Stimulated activated naive B cell treated with anti-CD40 and anti-IgM and Interleukin-4, amounts not matched to agents 10 μg/mL and 1 μg/mL and 100 μg/mL, for 72 hours (primary cell): ENCODE results near the gene LRRC27.

Experiments
- ATAC-seq, 2 donors: fragments of 150-1000 bp; cut with Tn5 transposase; replicated peaks; 2 replicates each; pipeline ENCODE4 v1.10.0; 2021; ENCODE audit warnings: moderate library complexity in 1 of 2
- DNase-seq: peaks from one replicate; pipeline ENCODE4 v3.0.0; 2021
- H3K27ac Mint-ChIP-seq: one replicate; pipeline ENCODE4 v1.8.0; 2022; ENCODE audit warnings: mild to moderate bottlenecking, mixed read lengths
- H3K27me3 Mint-ChIP-seq, 2 donors: one replicate each; pipeline ENCODE4 v1.8.0; 2022; ENCODE audit warnings: mixed read lengths in 2 of 2
- H3K36me3 Mint-ChIP-seq, 2 donors: one replicate each; pipeline ENCODE4 v1.8.0; 2022; ENCODE audit warnings: mixed read lengths in 2 of 2, mild to moderate bottlenecking in 1 of 2
- H3K4me1 Mint-ChIP-seq, 2 donors: one replicate each; pipeline ENCODE4 v1.8.0; 2022; ENCODE audit warnings: mixed read lengths in 2 of 2, mild to moderate bottlenecking in 1 of 2
- H3K4me3 Mint-ChIP-seq, 2 donors: one replicate each; pipeline ENCODE4 v1.8.0; 2022; ENCODE audit warnings: mild to moderate bottlenecking in 2 of 2, mixed read lengths in 2 of 2, moderate library complexity in 1 of 2
- H3K9me3 Mint-ChIP-seq, 2 donors: one replicate each; pipeline ENCODE4 v1.8.0; 2022; ENCODE audit warnings: mixed read lengths in 2 of 2, mild to moderate bottlenecking in 1 of 2

LRRC27 gene

GRCh38 chr10:132407243-132407746, 75.3 kb downstream of the LRRC27 start:
- DNase-seq: no peak
- Mint-ChIP-seq H3K36me3 (peaks cover 20 to 30% of the 10 kb centered on the region in 2 donors), H3K27ac (peak overlapping the region; percentile 95), H3K4me1 (peaks cover 27 to 54% of the 10 kb centered on the region in 2 donors), H3K9me3 (no peaks in the 10 kb centered on the region), H3K4me3 (peak overlapping the region; percentile 75 to 84), H3K27me3 (no peaks in the 10 kb centered on the region)
- peak; percentile 17 to 24 for ATAC-seq

- peak overlapping the region; percentile 95 for H3K27ac Mint-ChIP-seq
- DNase-seq (no peak), ATAC-seq (peak; percentile 73 to 79)
- H3K4me1 Mint-ChIP-seq: peaks cover 26 to 60% of the 10 kb centered on the region in 2 donors
- H3K4me3 Mint-ChIP-seq: peak overlapping the region; percentile 75 to 84
- peaks cover 20 to 30% of the 10 kb centered on the region in 2 donors for H3K36me3 Mint-ChIP-seq
- no peaks in the 10 kb centered on the region for H3K27me3 Mint-ChIP-seq
- H3K9me3 Mint-ChIP-seq: no peaks in the 10 kb centered on the region
Measured at GRCh38 chr10:132407846-132408278, 75.9 kb downstream of the LRRC27 start.

- Mint-ChIP-seq H3K9me3 (no peaks in the 10 kb centered on the region), H3K27me3 (no peaks in the 10 kb centered on the region), H3K4me3 (peak overlapping the region; percentile 75 to 84), H3K27ac (peak overlapping the region; percentile 95), H3K36me3 (peaks cover 20 to 28% of the 10 kb centered on the region in 2 donors), H3K4me1 (peaks cover 26 to 63% of the 10 kb centered on the region in 2 donors)
- DNase-seq (no peak), ATAC-seq (peak; percentile 54 to 58)
Measured at GRCh38 chr10:132408367-132408781, 76.4 kb downstream of the LRRC27 start.

- Mint-ChIP-seq H3K4me1 (peaks cover 28 to 70% of the 10 kb centered on the region in 2 donors), H3K9me3 (no peaks in the 10 kb centered on the region), H3K27me3 (no peaks in the 10 kb centered on the region), H3K36me3 (peaks cover 20 to 28% of the 10 kb centered on the region in 2 donors), H3K27ac (peak overlapping the region; percentile 67), H3K4me3 (peak overlapping the region; percentile 75 to 84)
- ATAC-seq: no peak
- no peak for DNase-seq
Measured at GRCh38 chr10:132408823-132409666, 77.1 kb downstream of the LRRC27 start.

GRCh38 chr10:132409667-132410028, 77.7 kb downstream of the LRRC27 start:
- Mint-ChIP-seq H3K9me3 (no peaks in the 10 kb centered on the region), H3K4me3 (no peak overlapping the region), H3K27ac (no peak overlapping the region), H3K36me3 (peaks cover 20 to 28% of the 10 kb centered on the region in 2 donors), H3K4me1 (peaks cover 28 to 74% of the 10 kb centered on the region in 2 donors), H3K27me3 (no peaks in the 10 kb centered on the region)
- DNase-seq (no peak), ATAC-seq (no peak)

GRCh38 chr10:132410056-132410778, 78.2 kb downstream of the LRRC27 start:
- peak overlapping the region in 1 of 2 donors; percentile 6 for H3K4me3 Mint-ChIP-seq
- no peaks in the 10 kb centered on the region for H3K27me3 Mint-ChIP-seq
- peak overlapping the region; percentile 71 for H3K27ac Mint-ChIP-seq

GRCh38 chr10:132410779-132411532, 79.0 kb downstream of the LRRC27 start:
- Mint-ChIP-seq H3K36me3 (peaks cover 19 to 27% of the 10 kb centered on the region in 2 donors), H3K9me3 (no peaks in the 10 kb centered on the region), H3K4me3 (no peak overlapping the region), H3K4me1 (peaks cover 35 to 86% of the 10 kb centered on the region in 2 donors), H3K27me3 (no peaks in the 10 kb centered on the region), H3K27ac (no peak overlapping the region)
- ATAC-seq (no peak), DNase-seq (no peak)

More at GRCh38 chr10:132410056-132410778, 78.2 kb downstream of the LRRC27 start:
- Mint-ChIP-seq H3K9me3 (no peaks in the 10 kb centered on the region), H3K36me3 (peaks cover 22 to 30% of the 10 kb centered on the region in 2 donors), H3K4me1 (peaks cover 31 to 80% of the 10 kb centered on the region in 2 donors)
- DNase-seq (no peak), ATAC-seq (no peak)

GRCh38 chr10:132411561-132412253, 79.7 kb downstream of the LRRC27 start:
- Mint-ChIP-seq H3K4me1 (peaks cover 36 to 90% of the 10 kb centered on the region in 2 donors), H3K4me3 (peak overlapping the region in 1 of 2 donors; percentile 67), H3K9me3 (no peaks in the 10 kb centered on the region), H3K27ac (peak overlapping the region; percentile 80), H3K27me3 (no peaks in the 10 kb centered on the region), H3K36me3 (peaks cover 17 to 22% of the 10 kb centered on the region in 2 donors)
- DNase-seq (no peak), ATAC-seq (no peak)

GRCh38 chr10:132412316-132413192, 80.6 kb downstream of the LRRC27 start:
- Mint-ChIP-seq H3K4me1 (peaks cover 33 to 82% of the 10 kb centered on the region in 2 donors), H3K27ac (no peak overlapping the region), H3K4me3 (no peak overlapping the region), H3K27me3 (no peaks in the 10 kb centered on the region), H3K36me3 (peaks cover 15 to 19% of the 10 kb centered on the region in 2 donors), H3K9me3 (no peaks in the 10 kb centered on the region)
- DNase-seq: no peak
- ATAC-seq: no peak

GRCh38 chr10:132413226-132414205, 81.5 kb downstream of the LRRC27 start:
- DNase-seq (no peak), ATAC-seq (no peak)
- Mint-ChIP-seq H3K27ac (peak overlapping the region; percentile 52), H3K9me3 (no peaks in the 10 kb centered on the region), H3K4me1 (peaks cover 30 to 79% of the 10 kb centered on the region in 2 donors), H3K4me3 (no peak overlapping the region), H3K36me3 (peaks cover 11 to 15% of the 10 kb centered on the region in 2 donors), H3K27me3 (no peaks in the 10 kb centered on the region)

GRCh38 chr10:132414402-132415016, 82.5 kb downstream of the LRRC27 start:
- DNase-seq (no peak), ATAC-seq (no peak)
- H3K4me3 Mint-ChIP-seq: no peak overlapping the region
- peaks cover 11 to 15% of the 10 kb centered on the region in 2 donors for H3K36me3 Mint-ChIP-seq
- no peak overlapping the region for H3K27ac Mint-ChIP-seq
- no peaks in the 10 kb centered on the region for H3K9me3 Mint-ChIP-seq
- no peaks in the 10 kb centered on the region for H3K27me3 Mint-ChIP-seq
- H3K4me1 Mint-ChIP-seq: peaks cover 33 to 80% of the 10 kb centered on the region in 2 donors
